ENCODE results near the gene CHIT1. TPM values are rescaled to one million over a fixed set of nuclear protein-coding genes. Genes with fewer than 3 reads are reported as not detected.

The CHIT1 gene
- total RNA-seq: 0.48 TPM
- long read RNA-seq, partial matches to known transcripts: 0 of 1 reads
- long read RNA-seq, other reads (novel, unspliced or antisense): 0 of 1 reads

GRCh38 chr1:203229471-203230135, at the start of gene CHIT1:
CHIT1 (minus strand) TSS chr1:203229673; CDS start chr1:203229636, 37 bp downstream.
- ATAC-seq (ENCODE audit: poor library complexity) (no peak), DNase-seq (no peak)
- intact Hi-C loops (cut with DNase I): no loop called here

DNA sequence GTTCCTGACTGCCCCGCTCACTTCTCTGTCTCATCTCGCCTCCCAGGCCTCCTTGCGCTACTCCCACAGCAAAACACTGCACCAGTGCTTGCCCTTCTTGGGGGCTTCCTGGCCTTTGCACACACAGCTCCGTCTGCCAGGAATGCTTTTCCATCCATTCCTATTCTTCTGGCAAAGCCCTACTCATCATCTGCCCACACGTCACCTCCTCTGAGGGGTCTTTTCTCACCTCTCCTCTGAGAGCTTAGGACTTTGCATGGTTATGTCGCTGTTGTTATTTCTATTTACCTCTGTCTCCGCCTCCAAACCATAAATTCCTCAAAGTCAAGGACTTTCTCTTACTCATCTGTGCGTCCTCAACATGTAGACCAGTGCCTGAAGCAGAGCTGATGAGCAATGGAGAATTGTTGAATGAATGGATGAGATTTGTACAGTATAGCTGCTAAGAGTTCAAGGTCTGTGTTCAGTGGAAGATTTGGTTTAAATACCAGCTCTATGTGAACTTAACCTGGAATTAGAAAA, 49.5 kb upstream of the CHIT1 start:
- ATAC-seq (ENCODE audit: poor library complexity) (no peak), DNase-seq (no peak)
- intact Hi-C loops (cut with DNase I): loop anchor here (1.0 kb wide), 1 partner anchor 26 kb away; the partner anchor contains the start of gene BTG2

DNA sequence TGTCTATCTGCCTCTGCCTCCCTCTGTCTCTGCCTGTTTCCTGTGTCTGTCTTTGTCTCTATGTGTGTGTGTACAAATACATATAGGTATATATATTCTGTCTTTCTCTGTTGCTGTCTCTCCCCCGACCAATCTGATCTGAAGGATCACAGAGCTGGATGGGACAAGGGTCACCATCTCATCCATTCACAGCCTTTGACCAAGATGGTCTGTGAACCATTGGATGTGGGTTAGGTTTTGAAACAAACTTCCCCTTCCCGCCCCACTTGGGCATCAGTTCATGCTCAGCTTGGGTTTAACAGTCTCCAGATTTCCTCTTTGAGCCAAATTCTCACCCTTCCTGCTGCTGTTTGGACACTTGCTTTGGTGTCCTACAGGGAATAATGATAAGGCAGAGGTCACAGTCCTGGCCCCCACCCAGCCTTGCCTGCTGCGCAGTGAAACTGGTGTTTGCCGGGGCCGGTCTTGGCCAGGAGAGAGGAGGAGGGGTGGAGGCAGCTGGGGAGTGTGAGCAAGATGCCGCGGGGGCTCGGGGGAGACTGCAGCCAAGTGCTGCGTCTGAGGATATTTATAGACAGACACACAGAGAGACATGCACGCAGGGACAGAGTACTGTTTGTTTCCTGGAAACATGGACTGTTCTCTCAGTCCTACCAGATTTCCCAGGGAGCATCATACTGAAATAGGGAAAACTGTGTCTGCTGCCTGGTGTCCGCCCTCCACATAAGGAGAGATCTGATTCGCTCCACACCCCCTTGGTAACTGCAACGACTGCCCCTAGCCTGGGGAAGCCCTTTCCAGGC, 48.8 kb upstream of the CHIT1 start:
- DNase-seq (peak; percentile 97), ATAC-seq (ENCODE audit: poor library complexity) (peak; percentile 87)
- intact Hi-C loops (cut with DNase I): loop anchor here (1.0 kb wide), 1 partner anchor 27 kb away; the partner anchor contains the start of gene BTG2

DNA sequence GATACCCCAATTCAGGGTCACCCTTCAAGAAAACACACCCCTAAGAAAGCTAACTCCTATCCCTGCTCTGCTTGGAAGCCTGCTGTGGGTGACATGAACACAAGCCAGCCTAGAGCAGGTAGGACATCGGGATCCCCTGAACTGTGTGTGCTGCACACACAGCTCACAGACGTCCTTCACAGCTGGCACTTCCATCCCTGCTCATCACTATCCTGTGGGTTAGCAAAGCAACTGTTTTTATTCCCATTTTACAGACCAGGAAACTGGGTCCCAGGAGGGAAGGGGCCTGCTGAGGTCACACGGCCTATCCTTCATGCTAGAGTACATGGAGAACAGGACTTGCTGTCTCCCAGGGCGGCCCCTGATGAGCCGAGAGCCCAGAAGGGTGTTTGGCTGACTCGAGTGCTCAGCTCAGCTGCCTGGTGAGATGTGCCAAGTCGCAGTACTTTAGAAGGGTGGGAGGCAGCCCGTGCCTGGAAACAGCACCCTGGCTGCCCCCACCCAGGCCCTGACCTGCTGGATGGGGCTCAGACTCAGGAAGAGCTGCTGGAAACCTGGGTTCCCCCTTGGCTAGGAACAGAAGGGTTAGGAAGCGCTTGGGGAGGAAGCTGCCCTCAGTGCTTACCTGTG, 47.6 kb upstream of the CHIT1 start:
- peak; percentile 3 for ATAC-seq (ENCODE audit: poor library complexity)
- DNase-seq: peak; percentile 62
- intact Hi-C loops (cut with DNase I): no loop called here

DNA sequence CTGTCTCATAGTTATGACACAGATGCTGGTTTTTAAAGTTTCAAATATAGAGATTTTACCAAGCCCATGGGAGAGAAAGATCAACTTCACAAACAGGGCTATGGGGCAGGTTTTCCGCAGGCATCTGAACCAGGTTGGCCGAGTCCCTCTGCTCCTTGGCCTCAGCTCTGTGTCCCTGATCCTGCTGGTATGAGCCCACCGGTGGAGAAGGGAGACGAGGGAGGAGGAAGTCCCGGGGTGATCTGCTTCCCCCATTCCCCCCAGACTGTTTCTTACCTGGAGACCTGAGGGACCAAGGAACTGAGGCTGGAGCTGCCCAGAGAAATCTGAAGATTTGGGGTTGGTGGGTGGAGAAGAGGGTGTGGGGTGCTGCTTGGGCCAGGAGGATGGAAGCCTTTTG, 46.9 kb upstream of the CHIT1 start:
- intact Hi-C loops (cut with DNase I): no loop called here
- ATAC-seq (ENCODE audit: poor library complexity): no peak
- no peak for DNase-seq

GRCh38 chr1:203275656-203276272, 46.3 kb upstream of the CHIT1 start:
- intact Hi-C loops (cut with DNase I): no loop called here
- ATAC-seq (ENCODE audit: poor library complexity) (no peak), DNase-seq (no peak)

DNA sequence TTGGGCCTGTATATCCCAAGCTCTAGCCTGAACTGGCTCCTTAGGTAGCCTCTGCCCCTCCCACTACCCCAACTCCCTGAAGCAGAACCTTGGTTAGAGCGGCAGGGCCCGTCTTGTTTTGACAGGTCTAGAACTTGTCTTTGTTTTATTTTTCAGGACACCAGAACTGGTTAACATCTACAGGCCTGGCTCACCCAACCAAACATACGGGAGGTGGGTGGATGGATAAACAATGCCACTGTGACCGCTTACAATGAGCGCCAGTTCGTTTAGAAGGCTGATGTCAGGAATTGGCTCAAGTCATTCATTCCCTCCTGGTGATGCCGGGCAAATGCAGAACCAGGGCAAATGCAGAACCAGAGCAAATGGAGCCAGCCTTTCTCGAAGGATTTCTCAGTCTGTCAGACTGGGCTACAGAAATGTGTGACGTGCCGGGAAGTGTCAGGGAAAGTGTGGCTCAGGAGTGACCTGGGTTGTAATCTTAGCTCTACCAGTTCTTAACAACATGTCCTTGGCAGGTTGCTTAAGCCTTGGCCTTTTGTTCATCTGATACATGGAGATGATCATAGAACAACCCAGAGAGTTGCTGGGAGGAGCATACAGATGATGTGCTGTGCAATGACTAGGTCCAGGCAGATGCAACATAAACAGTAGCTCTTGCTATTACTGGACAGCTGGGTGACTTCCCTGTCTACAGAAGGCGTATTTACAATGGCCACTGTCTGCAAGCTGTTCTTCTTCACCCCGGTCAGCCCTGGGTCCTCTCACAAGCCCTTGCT, 45.3 kb upstream of the CHIT1 start:
- ATAC-seq (ENCODE audit: poor library complexity) (peak; percentile 2), DNase-seq (peak; percentile 49)
- intact Hi-C loops (cut with DNase I): no loop called here

- DNase-seq: peak; percentile 78
- no peak for ATAC-seq (ENCODE audit: poor library complexity)
- intact Hi-C loops (cut with DNase I): loop anchor here (2.0 kb wide), 1 partner anchor 65 kb away; no protein-coding TSS in a partner anchor
Measured at GRCh38 chr1:203273869-203274602, 44.6 kb upstream of the CHIT1 start.

DNA sequence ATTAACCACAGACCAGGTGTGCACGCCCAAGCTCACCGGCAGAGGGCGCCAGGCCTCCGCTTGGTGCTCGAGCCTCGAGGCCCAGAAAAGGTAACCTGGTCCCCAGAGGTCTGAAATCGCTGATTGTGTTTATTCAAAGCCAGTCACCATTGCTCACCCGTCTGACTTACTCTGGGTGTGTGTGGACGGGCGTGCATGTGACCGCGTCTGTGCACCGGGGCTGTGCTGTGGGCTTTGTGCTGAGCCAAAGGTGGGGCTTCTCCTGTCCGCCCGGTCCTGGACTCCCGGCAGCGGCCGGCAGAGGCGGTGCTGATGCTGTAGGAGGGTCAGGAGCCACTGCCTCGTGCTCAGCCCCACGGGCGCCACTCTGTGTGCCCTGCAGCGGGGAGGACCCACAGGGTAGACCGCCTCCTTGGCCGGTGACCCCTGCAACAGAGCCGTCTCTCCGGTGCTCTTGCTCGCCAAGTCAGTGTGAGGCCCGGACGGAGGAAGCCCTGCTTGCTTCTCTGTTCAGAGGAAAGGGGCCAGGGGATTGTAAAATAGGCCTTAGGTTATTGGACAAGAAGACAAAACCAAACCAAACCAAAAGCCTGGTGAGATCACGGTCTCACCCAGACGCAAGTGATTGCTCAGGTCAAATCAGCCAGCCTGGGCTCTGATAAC, 43.9 kb upstream of the CHIT1 start:
- DNase-seq (peak; percentile 93), ATAC-seq (ENCODE audit: poor library complexity) (peak; percentile 76)
- intact Hi-C loops (cut with DNase I): loop anchor here (2.0 kb wide), 1 partner anchor 65 kb away; no protein-coding TSS in a partner anchor

DNA sequence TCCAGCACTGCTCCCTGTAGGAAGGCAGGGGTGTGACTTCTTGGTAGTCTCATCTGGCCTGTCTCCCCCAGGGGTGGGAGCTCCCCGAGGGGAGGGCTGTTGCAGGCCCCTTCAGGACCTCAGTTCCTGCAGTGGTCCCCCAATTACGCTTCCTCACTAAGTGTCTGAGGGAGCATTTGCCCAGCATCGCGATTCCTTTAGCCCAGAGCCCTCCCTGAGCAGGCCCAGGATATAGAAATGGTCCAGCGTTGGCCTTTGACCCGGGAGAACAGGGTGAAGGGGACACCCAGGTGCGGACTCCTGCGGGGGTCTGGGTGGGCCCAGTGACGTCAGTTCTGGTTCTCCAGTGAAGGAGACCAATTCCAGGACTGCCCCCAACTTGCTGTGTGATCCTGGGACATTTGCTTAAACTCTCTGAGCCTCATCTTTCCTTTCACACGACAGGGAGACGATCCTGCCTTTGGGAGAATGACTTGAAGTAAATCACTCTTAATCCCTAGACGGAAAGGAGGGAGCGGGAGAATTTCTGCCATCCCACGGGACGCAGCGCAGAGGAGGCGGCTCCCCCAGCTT, 43.2 kb upstream of the CHIT1 start:
- no peak for ATAC-seq (ENCODE audit: poor library complexity)
- intact Hi-C loops (cut with DNase I): loop anchor here (2.0 kb wide), 1 partner anchor 66 kb away; no protein-coding TSS in a partner anchor
- no peak for DNase-seq

GRCh38 chr1:203271962-203272632, 42.6 kb upstream of the CHIT1 start:
- ATAC-seq (ENCODE audit: poor library complexity) (no peak), DNase-seq (peak; percentile 48)
- intact Hi-C loops (cut with DNase I): loop anchor here (2.0 kb wide), 1 partner anchor 67 kb away; no protein-coding TSS in a partner anchor

DNA sequence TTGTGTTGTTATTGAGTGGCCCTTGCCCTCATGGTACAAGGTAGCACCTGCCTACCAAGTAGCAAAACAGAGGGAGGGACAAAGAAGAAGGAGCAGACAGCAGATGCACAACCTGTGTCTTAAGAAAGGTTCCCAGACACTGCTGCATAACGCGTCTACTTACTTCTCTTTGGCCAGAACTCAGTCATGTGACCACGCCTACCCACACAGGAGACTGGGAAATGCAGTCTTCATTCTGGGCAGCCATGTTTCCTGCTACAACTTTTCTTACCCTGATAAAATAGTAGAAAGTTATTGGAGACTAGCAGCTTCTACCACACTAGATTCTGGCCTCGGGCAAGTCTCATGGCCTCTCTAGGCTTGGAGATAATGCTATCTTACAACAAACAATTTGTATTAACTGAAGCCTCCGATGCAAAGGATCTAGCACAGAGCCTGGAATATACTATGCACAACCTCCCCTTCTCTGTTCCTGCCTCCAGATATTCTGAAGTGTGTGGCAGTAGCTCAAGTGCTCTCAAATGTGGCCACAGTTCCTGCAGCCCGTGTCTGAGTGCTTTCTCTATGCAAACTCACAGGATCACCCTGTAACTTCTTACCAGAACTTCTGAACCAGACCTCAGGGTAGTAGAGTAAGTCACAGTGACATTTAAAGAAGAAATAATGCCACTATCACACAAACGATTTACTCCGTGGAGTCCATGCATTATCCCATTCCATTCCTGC, 41.7 kb upstream of the CHIT1 start:
- intact Hi-C loops (cut with DNase I): no loop called here
- peak; percentile 18 for ATAC-seq (ENCODE audit: poor library complexity)
- DNase-seq: peak; percentile 67

DNA sequence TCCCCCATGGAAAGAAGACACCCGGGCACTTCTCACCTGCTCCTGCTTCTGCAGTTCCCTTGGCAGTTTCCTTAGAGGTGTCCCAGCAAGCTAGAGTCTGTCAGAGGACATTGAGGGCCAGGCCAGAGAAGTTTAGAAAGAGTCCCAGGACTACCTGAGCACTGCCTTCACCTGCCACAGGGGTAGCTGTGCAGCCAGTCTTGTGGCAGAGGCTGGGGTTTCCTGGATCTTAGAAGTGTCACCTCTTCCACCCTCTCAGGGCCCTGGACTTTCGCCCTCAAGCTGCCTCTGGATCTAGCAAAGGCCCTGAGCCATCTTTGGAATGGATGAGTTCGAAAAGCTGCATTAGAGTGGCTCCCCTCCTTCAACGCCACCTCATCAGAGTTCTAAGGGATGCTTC, 41.0 kb upstream of the CHIT1 start:
- intact Hi-C loops (cut with DNase I): no loop called here
- DNase-seq (no peak), ATAC-seq (ENCODE audit: poor library complexity) (no peak)

GRCh38 chr1:203269654-203270020, 40.2 kb upstream of the CHIT1 start:
- intact Hi-C loops (cut with DNase I): loop anchor here (5.0 kb wide), 2 partner anchors 218 to 232 kb away; no protein-coding TSS in a partner anchor
- ATAC-seq (ENCODE audit: poor library complexity) (no peak), DNase-seq (no peak)
